NCI-H187 treated with DMSO at 0.1 percent for 48 hours (cell line): ENCODE results near the gene DNAJC12.
"Not testable (repeated sequence)": the region's sequence is repeated elsewhere in the genome, so short reads cannot be mapped to it uniquely, and the experiment has no call there.

Source experiments
- DNase-seq: peaks from one replicate; lab custom pipeline; 2025; lab: John Stamatoyannopoulos, UW

The DNAJC12 gene

DNA sequence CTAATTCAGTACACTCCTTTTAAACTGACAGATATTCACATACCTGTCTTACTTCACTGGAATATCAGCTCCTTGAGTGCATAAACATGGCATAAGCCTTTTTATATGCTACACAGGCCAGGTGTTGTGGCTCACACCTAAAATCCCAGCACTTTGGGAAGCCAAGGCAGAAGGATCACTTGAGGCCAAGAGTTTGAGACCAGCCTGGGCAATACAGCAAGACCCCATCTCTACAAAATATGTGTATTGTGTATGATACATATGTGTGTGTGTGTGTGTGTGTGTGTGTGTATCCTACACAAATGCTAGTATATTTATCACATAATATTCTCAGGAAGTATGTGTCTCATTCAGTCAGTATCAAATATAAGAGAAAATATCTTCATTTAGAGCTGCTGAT lies 45.3 kb downstream of the DNAJC12 start:
- no peak for DNase-seq

GRCh38 chr10:67790534-67791408 lies 47.2 kb downstream of the DNAJC12 start:
- DNase-seq: no peak

DNA sequence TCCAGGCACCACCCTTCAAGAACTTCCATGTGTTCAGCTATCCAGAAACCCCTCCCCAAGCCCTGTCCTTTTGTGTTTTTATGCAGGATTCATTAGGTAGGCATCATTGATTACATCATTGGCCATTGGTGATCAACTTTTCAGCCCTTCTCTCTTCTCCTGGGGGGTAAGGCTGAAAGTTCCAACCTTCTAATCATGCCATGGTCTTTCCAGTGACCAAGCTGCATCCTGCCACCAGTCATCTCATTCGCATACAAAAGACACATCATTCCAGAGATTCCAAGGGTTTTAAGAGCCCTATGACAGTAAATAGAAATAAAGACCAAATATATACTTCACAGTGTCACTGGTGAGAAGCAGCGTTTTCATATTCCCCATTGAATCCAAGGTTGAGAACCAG lies 48.2 kb downstream of the DNAJC12 start:
- no peak for DNase-seq

DNA sequence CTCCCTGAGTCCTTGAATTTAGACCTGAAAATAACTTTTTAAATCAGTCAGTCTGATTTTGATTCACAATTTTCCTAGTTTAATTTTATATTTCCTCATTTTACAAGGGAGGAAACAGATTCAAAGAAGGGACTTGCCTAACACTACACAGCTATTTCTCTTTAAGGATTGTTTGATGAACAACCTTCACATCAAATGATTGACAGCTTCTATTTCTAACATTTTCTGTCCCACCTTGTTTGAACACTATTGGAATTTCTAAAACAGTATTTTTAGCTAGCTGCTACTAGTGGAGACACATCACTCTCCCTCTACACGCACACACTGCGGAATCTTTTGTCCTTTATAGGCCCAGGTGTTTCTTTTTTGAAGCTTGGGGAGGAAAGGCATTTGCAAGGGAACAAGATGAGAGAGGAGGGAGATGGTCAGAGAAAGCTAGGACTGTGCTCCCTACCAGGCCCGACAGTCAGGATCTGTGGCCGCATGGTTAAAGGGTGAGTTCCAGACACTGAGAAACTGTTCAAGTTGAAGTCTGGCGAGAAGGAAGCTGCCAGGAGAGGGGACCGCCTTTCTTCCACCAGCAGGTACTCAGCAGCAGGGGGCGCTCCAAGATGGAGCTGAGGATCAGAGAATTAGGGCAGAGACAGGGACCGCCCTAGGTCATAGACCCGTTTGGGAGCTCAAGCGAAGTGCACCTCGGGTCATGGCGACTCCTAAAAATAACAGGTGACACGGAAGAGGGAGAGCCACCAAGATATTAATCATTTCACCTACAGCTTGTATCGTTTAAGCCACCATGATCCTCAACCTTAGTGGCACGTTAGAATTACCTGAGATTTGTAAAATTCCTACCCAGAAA lies 49.7 kb downstream of the DNAJC12 start:
- DNase-seq: no peak

GRCh38 chr10:67785098-67785497 lies 52.9 kb downstream of the DNAJC12 start:
- no peak for DNase-seq

GRCh38 chr10:67784474-67784873 lies 53.5 kb downstream of the DNAJC12 start:
- no peak for DNase-seq

DNA sequence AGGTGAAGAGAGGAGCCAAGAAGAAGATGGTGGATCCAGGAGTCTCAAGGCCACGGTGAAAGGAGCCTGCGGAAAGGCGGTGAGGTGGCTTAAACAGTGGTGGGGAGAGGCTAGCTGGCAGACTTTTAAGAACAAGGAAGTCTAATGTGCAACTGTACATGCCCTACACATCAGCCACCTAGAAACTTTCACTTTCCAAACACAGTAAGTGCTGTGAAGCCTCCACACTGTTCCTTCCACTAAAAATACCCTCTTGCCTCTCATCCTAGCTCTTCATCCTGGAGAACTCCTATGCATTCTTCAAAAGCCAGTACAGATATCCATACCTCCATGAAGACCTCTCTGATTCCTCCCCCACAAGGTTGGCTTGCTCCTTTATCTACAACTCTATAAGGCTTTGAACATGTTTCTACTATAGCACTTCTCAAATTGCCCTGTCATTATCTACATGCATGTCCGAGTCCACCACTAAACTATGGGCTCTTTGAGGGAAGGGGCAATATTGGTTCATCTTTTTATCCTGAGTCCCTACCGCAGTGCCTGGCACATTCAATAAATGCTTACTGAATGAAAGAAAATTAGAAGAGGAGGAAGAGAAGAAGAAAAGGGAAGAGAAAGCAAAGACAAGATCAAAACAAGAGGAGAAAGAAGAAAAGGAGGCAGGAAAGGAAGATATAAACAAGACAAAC lies 54.2 kb downstream of the DNAJC12 start:
- no peak for DNase-seq

DNA sequence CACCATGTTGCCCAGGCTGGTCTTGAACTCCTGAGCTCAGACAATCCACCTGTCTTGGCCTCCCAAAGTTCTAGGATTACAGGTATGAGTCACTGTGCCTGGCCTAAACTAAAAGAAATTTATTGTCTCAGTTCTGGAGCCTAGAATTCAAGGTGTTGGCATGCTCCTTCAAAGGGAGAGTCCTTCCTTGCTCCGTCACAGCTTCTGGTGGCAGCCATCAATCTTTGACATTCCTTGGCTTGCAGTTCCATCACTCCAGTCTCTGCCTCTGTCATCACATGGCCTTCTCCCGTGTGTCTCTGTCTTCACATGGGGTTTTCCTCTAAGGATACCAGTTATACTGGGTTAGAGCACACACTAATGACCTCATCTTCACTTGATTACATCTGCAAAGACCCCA lies 55.5 kb downstream of the DNAJC12 start:
- no peak for DNase-seq

DNA sequence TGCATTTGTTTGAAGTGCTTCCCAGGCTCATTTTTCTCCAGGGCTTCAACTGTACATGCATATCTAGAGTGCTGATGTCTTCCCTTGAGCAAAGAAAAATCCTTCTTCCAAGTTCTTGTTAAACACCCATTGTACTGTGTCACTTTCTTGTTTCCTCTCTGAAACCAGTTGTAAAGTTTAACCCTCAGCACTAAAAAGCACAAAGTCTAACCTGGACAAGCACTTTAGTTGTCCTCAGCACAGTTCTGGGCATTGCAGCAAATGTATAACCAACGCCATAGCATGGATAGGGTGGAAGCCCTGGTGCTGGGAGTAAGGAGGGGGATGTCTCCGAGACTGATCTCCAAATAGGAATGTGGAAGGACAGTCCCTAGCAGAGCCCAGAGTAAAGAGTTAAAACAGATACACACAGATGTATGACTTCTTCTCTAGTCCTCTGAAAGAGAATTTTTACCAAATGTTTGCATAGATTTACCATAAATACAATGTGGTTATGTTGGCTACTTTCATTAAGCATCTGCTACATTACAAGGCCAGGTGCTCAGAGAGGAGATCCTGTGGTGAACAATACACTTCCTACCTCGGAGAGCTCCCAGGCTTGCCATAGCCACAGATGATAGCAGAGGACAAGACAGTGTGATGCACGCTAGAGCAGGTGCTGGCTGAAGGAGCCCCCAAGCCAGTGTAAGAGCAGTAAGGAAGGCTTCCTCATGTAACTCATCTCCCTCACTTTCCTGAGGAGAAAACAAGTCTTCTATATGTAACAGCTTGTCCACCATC lies 57.0 kb downstream of the DNAJC12 start:
- no peak for DNase-seq

- DNase-seq: not testable (repeated sequence)
Measured at GRCh38 chr10:67780204-67780621, 57.8 kb downstream of the DNAJC12 start.

GRCh38 chr10:67779465-67780203 lies 58.4 kb downstream of the DNAJC12 start:
- peak; percentile 34 for DNase-seq

- DNase-seq: no peak
Measured at GRCh38 chr10:67776371-67776770, 61.6 kb downstream of the DNAJC12 start.

DNA sequence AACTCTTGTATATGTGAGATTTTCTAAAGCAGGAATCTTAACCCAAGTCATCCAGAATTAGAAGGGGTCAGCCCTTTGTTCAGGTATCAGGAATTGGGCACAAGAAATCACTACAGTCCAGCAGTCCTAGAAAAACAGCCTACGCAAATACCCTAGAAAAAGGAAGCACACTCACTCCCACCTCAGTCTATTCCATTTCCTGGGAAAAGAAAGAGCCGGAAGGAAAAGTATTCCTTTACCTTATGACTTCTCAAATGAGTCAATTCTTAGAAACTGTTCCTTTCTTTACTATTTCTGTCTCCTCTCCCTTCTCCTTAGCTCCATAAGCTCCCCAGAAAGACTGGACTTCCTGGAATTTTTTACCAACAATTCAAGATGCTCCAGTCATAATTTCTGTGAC lies 62.7 kb downstream of the DNAJC12 start:
- DNase-seq: no peak

DNA sequence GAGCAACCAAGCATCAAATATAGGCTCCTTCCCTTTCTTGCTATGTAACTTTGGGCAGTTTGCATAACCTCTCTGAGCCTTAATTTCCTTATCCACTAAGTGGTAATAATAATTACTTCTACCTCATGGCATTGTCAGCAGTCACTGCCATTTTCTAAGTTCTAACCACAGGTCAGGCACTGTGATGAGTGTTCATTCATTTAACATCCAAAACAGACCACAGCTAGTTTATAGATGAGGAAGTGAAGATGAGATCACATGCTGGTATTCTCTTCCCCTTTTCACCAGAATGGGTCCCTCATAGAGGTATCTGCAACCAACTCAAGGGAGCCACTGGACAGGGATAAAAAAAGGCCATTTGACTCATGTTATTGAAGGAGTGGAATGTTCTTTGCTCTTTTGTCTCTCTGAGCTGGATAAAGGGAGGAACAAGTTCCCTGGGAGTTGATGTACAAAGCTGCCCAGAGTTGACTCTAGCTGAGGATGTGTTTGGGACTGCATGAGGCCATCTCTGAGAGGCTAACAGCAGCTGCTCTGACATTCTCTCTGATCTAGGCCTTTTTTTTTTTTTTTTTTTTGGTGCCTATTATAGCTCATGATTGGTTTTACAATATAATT lies 65.0 kb downstream of the DNAJC12 start:
- DNase-seq: no peak

DNA sequence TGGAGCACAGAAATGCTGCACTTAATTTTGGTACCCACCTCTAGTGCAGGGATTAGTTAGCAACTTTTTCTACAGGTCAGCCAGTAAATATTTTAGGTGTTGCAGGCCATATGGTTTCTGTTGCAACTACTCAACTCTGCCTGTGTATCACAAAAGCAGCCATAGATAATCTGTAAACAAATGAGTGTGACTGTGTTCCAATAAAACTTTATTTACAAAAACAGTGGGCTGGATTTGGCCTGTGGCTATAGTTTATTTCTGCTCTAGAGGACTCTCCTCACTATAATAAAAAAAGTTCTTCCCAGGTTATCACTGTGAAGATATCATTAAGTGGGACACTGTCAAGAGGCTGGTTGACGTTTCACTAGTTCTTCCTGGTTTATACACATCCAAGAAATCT lies 65.8 kb downstream of the DNAJC12 start:
- DNase-seq: no peak

- DNase-seq: no peak
Measured at GRCh38 chr10:67771200-67771599, 66.8 kb downstream of the DNAJC12 start.

DNA sequence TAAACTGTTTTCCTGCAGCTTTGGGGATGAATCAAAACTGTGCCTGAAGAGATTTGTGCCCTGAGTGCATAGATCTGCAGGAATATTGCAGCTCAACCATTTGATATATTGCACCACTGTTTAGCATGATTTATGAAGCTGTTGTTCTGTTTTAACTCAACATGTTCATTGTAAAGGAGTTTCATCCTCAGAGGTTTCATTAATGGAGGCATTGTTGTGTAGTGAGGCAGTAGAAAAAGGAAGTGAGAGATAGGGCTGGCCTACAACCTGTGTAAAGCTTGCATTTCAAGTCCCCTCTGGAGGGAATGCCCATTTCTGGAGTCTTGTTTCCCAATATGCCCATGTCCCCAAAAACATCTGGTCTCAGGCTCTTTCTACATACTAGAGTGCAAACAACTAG lies 67.5 kb downstream of the DNAJC12 start:
- DNase-seq: no peak

- DNase-seq: no peak
Measured at GRCh38 chr10:67767244-67767643, 70.7 kb downstream of the DNAJC12 start.

DNA sequence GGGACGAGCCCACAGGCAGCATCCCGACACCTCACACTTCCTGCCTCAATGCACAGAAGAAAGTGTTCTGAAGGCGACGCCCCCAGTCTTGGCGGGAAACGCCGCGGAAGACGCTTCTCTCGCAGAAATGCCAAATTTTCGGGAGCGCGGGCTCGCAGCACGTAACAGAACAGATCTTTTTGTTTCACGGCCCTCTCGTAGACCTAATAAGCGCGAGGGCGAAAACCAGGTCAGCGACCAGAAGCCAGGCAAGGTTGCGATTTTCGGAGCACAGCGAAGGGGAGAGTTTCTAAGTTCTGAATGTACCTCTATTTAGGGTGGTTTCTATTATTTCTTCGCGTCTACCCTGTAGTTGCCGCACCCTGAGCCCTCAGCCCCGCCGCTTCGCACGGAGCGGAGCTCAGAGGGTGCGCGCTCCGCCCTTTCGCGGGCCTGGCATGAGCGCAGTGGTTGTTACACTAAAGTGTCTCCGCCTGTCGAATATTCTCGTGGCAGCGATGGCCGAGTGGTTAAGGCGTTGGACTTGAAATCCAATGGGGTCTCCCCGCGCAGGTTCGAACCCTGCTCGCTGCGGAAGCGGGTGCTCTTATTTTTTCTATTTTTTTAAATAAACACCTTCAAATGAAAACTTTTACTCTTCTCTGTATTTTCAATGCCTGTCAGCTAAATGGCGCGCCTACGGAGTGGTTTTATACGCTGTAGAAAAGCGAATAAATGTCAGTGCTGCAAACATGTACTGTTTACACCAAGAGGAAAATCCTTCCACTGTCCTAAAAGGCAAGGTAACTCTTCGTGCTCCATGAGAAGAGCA lies 73.8 kb downstream of the DNAJC12 start:
- DNase-seq: peak; percentile 37
